22Rv1 (cell line): ENCODE data around the gene PRR33.

ENCODE experiments used
- CTCF ChIP-seq: fragments of 450-650 bp; IDR thresholded peaks from 2 replicates; pipeline ENCODE4 v1.5.1; 2017; ENCODE audit warnings: mild to moderate bottlenecking
- ZFX ChIP-seq: fragments of 450-650 bp; IDR thresholded peaks from 2 replicates; pipeline ENCODE4 v1.6.1; 2017; ENCODE audit warnings: antibody characterized with exemption, borderline replicate concordance

DNA sequence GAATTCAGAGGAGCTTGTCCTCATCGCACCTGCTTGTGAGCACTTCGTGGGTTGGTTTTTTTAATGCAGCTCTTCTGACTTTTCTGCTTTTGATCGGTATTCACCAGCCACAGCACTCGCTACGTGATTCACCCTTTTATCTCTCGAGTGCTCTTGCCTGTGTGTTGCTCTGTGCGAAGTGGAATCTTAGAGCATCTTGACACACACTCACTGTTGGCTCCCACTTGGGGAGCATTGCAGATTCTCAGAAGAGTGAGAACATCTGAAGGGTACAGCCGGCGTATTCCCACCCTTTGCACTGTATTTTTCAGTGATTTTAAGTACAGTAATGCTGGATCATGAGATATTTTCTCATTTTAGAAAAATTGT, 38.8 kb upstream of the PRR33 start:
- no peak for TF ChIP-seq CTCF
- no peak for TF ChIP-seq ZFX
